Activated CD8-positive, alpha-beta memory T cell treated with anti-CD3 and anti-CD28 coated beads, Interleukin-2, amount 10 ng/mL, durations not matched to agents 7 days and 5 days (primary cell): ENCODE measurements around the gene NLGN1. TPM values are rescaled to one million over a fixed set of nuclear protein-coding genes. Genes with fewer than 3 reads are reported as not detected.
"Not testable (repeated sequence)": the region's sequence is repeated elsewhere in the genome, so short reads cannot be mapped to it uniquely, and the experiment has no call there.

Experiments used
- ATAC-seq: fragments of 150-1000 bp; cut with Tn5 transposase; one replicate; pipeline ENCODE4 v1.10.0; 2021; ENCODE audit warnings: moderate library complexity
- CTCF ChIA-PET: fragments of 350-600 bp; sonication (Branson Sonifier 250); formaldehyde crosslinking; loops from one replicate; lab custom pipeline; 2021; ENCODE audit warnings: antibody characterized with exemption; lab: Charles Lee
- DNase-seq: peaks from one replicate; pipeline ENCODE4 v3.0.0-alpha.2; 2020
- H3K27ac Mint-ChIP-seq: one replicate; pipeline ENCODE4 v1.8.0; 2021; ENCODE audit warnings: mild to moderate bottlenecking, mixed read lengths
- H3K27me3 Mint-ChIP-seq: one replicate; pipeline ENCODE4 v1.8.0; 2021; ENCODE audit warnings: mixed read lengths
- H3K36me3 Mint-ChIP-seq: one replicate; pipeline ENCODE4 v1.8.0; 2021; ENCODE audit warnings: mild to moderate bottlenecking, mixed read lengths
- H3K4me1 Mint-ChIP-seq: one replicate; pipeline ENCODE4 v1.8.0; 2021; ENCODE audit warnings: mixed read lengths
- H3K4me3 Mint-ChIP-seq: one replicate; pipeline ENCODE4 v1.8.0; 2021; ENCODE audit warnings: mild to moderate bottlenecking, moderate library complexity, mixed read lengths
- H3K9me3 Mint-ChIP-seq: one replicate; pipeline ENCODE4 v1.8.0; 2022; ENCODE audit warnings: low read depth, mixed read lengths
- total RNA-seq, 2 experiments: library from RNA; stranded (reverse); gene quantifications; one replicate each; pipeline ENCODE4 v1.2.3, GENCODE V29; 2021

The NLGN1 gene
- total RNA-seq, 2 experiments from 2014 or later: not detected

GRCh38 chr3:173465898-173466678, 68.5 kb downstream of the NLGN1 start:
- CTCF ChIA-PET: no interaction called here
- Mint-ChIP-seq H3K36me3 (no peaks in the 10 kb centered on the region), H3K9me3 (no peaks in the 10 kb centered on the region), H3K4me1 (no peaks in the 10 kb centered on the region), H3K27me3 (no peaks in the 10 kb centered on the region), H3K4me3 (no peak overlapping the region), H3K27ac (no peak overlapping the region)
- no peak for ATAC-seq
- DNase-seq: no peak

GRCh38 chr3:173467501-173467900, 70.0 kb downstream of the NLGN1 start:
- H3K4me3 Mint-ChIP-seq: no peak overlapping the region
- no peak for DNase-seq
- H3K27ac Mint-ChIP-seq: no peak overlapping the region
- CTCF ChIA-PET: no interaction called here
- H3K36me3 Mint-ChIP-seq: no peaks in the 10 kb centered on the region
- no peak for ATAC-seq
- H3K27me3 Mint-ChIP-seq: no peaks in the 10 kb centered on the region
- H3K9me3 Mint-ChIP-seq: no peaks in the 10 kb centered on the region
- H3K4me1 Mint-ChIP-seq: no peaks in the 10 kb centered on the region

GRCh38 chr3:173473237-173473636, 75.7 kb downstream of the NLGN1 start:
- Mint-ChIP-seq H3K27me3 (no peaks in the 10 kb centered on the region), H3K4me1 (no peaks in the 10 kb centered on the region), H3K4me3 (no peak overlapping the region), H3K9me3 (peaks cover 4% of the 10 kb centered on the region), H3K36me3 (no peaks in the 10 kb centered on the region), H3K27ac (no peak overlapping the region)
- no peak for DNase-seq
- CTCF ChIA-PET: no interaction called here
- no peak for ATAC-seq

- no peak overlapping the region for H3K4me3 Mint-ChIP-seq
- ATAC-seq: no peak
Measured at GRCh38 chr3:173479301-173479700, 81.8 kb downstream of the NLGN1 start.

GRCh38 chr3:173501931-173502489, 104.5 kb downstream of the NLGN1 start:
- Mint-ChIP-seq H3K27ac (no peak overlapping the region), H3K36me3 (no peaks in the 10 kb centered on the region), H3K27me3 (no peaks in the 10 kb centered on the region), H3K4me1 (no peaks in the 10 kb centered on the region), H3K9me3 (no peaks in the 10 kb centered on the region), H3K4me3 (no peak overlapping the region)
- CTCF ChIA-PET: no interaction called here
- ATAC-seq (no peak), DNase-seq (no peak)

More at GRCh38 chr3:173479301-173479700, 81.8 kb downstream of the NLGN1 start:
- Mint-ChIP-seq H3K27me3 (no peaks in the 10 kb centered on the region), H3K27ac (no peak overlapping the region), H3K4me1 (no peaks in the 10 kb centered on the region), H3K36me3 (no peaks in the 10 kb centered on the region), H3K9me3 (peaks cover 4% of the 10 kb centered on the region)
- no peak for DNase-seq
- CTCF ChIA-PET: no interaction called here

- no peak for ATAC-seq
- CTCF ChIA-PET: no interaction called here
- no peaks in the 10 kb centered on the region for H3K36me3 Mint-ChIP-seq
- no peaks in the 10 kb centered on the region for H3K27me3 Mint-ChIP-seq
- H3K27ac Mint-ChIP-seq: no peak overlapping the region
- no peak overlapping the region for H3K4me3 Mint-ChIP-seq
- no peaks in the 10 kb centered on the region for H3K4me1 Mint-ChIP-seq
- no peak for DNase-seq
- H3K9me3 Mint-ChIP-seq: no peaks in the 10 kb centered on the region
Measured at GRCh38 chr3:173502983-173503568, 105.5 kb downstream of the NLGN1 start.

- no peak overlapping the region for H3K4me3 Mint-ChIP-seq
- H3K4me1 Mint-ChIP-seq: no peaks in the 10 kb centered on the region
- no peak overlapping the region for H3K27ac Mint-ChIP-seq
- no peaks in the 10 kb centered on the region for H3K36me3 Mint-ChIP-seq
- H3K9me3 Mint-ChIP-seq: no peaks in the 10 kb centered on the region
- CTCF ChIA-PET: no interaction called here
- DNase-seq (no peak), ATAC-seq (no peak)
- no peaks in the 10 kb centered on the region for H3K27me3 Mint-ChIP-seq
Measured at GRCh38 chr3:173510565-173510964, 113.0 kb downstream of the NLGN1 start.

- CTCF ChIA-PET: no interaction called here
- Mint-ChIP-seq H3K27me3 (no peaks in the 10 kb centered on the region), H3K9me3 (no peaks in the 10 kb centered on the region), H3K36me3 (no peaks in the 10 kb centered on the region), H3K4me1 (no peaks in the 10 kb centered on the region), H3K4me3 (no peak overlapping the region), H3K27ac (no peak overlapping the region)
- DNase-seq: no peak
- ATAC-seq: no peak
Measured at GRCh38 chr3:173513123-173513522, 115.6 kb downstream of the NLGN1 start.

GRCh38 chr3:173529062-173529711, 131.6 kb downstream of the NLGN1 start:
- CTCF ChIA-PET: no interaction called here
- no peaks in the 10 kb centered on the region for H3K27me3 Mint-ChIP-seq
- no peak for ATAC-seq
- H3K9me3 Mint-ChIP-seq: peaks cover 15% of the 10 kb centered on the region
- no peak overlapping the region for H3K4me3 Mint-ChIP-seq
- H3K27ac Mint-ChIP-seq: no peak overlapping the region
- DNase-seq: no peak
- no peaks in the 10 kb centered on the region for H3K4me1 Mint-ChIP-seq
- no peaks in the 10 kb centered on the region for H3K36me3 Mint-ChIP-seq

GRCh38 chr3:173531602-173532001, 134.1 kb downstream of the NLGN1 start:
- H3K4me3 Mint-ChIP-seq: no peak overlapping the region
- DNase-seq (no peak), ATAC-seq (no peak)
- peaks cover 7% of the 10 kb centered on the region for H3K9me3 Mint-ChIP-seq
- no peaks in the 10 kb centered on the region for H3K36me3 Mint-ChIP-seq
- CTCF ChIA-PET: no interaction called here
- no peaks in the 10 kb centered on the region for H3K27me3 Mint-ChIP-seq
- no peak overlapping the region for H3K27ac Mint-ChIP-seq
- H3K4me1 Mint-ChIP-seq: no peaks in the 10 kb centered on the region

GRCh38 chr3:173538410-173538809, 140.9 kb downstream of the NLGN1 start:
- DNase-seq (no peak), ATAC-seq (no peak)
- H3K36me3 Mint-ChIP-seq: no peaks in the 10 kb centered on the region
- no peak overlapping the region for H3K4me3 Mint-ChIP-seq
- H3K27ac Mint-ChIP-seq: no peak overlapping the region
- no peaks in the 10 kb centered on the region for H3K27me3 Mint-ChIP-seq
- CTCF ChIA-PET: no interaction called here
- no peaks in the 10 kb centered on the region for H3K4me1 Mint-ChIP-seq
- H3K9me3 Mint-ChIP-seq: no peaks in the 10 kb centered on the region

GRCh38 chr3:173545590-173545989, 148.0 kb downstream of the NLGN1 start:
- H3K36me3 Mint-ChIP-seq, H3K4me1 Mint-ChIP-seq, DNase-seq, H3K27me3 Mint-ChIP-seq, CTCF ChIA-PET, H3K9me3 Mint-ChIP-seq, H3K27ac Mint-ChIP-seq, ATAC-seq, H3K4me3 Mint-ChIP-seq: not testable (repeated sequence)

- Mint-ChIP-seq H3K27me3 (no peaks in the 10 kb centered on the region), H3K9me3 (peaks cover 3% of the 10 kb centered on the region), H3K4me1 (no peaks in the 10 kb centered on the region), H3K27ac (no peak overlapping the region), H3K4me3 (no peak overlapping the region), H3K36me3 (no peaks in the 10 kb centered on the region)
- CTCF ChIA-PET: no interaction called here
- ATAC-seq: no peak
- DNase-seq: no peak
Measured at GRCh38 chr3:173547070-173547469, 149.5 kb downstream of the NLGN1 start.

GRCh38 chr3:173548261-173548660, 150.7 kb downstream of the NLGN1 start:
- Mint-ChIP-seq H3K4me1 (no peaks in the 10 kb centered on the region), H3K4me3 (no peak overlapping the region), H3K27me3 (no peaks in the 10 kb centered on the region), H3K9me3 (peaks cover 3% of the 10 kb centered on the region), H3K36me3 (no peaks in the 10 kb centered on the region), H3K27ac (no peak overlapping the region)
- no peak for ATAC-seq
- CTCF ChIA-PET: no interaction called here
- DNase-seq: no peak
